K562 (cell line): ENCODE measurements around the gene BIRC5. TPM values are rescaled to one million over a fixed set of nuclear protein-coding genes. Genes with fewer than 3 reads are reported as not detected.

Experiments used
- ELF1 ChIP-seq: fragments of 200-800 bp; sonication (Bioruptor generic); IDR thresholded peaks from 2 replicates; pipeline ENCODE4 v1.6.1; 2016; ENCODE audit warnings: missing genetic modification characterization, missing compliant biosample characterization
- HMG20B ChIP-seq: fragments of 250-450 bp; sonication (Bioruptor Pico); IDR thresholded peaks from 2 replicates; pipeline ENCODE4 v1.5.0; 2021; ENCODE audit warnings: mild to moderate bottlenecking
- HOXB6 ChIP-seq: fragments of 250-450 bp; sonication (Bioruptor Pico); IDR thresholded peaks from 2 replicates; pipeline ENCODE4 v1.5.1; 2022; ENCODE audit warnings: mild to moderate bottlenecking, borderline replicate concordance
- MCM7 ChIP-seq, 2 experiments: fragments of 450-650 bp; IDR thresholded peaks; 2 replicates each; pipeline ENCODE4 v1.6.1; 2016 to 2018
- NELFE ChIP-seq: IDR thresholded peaks from 2 replicates; pipeline ENCODE4 v1.6.1; 2011; ENCODE audit warnings: mild to moderate bottlenecking; ENCODE audit not compliant: insufficient read depth, insufficient read length
- NR2F6 ChIP-seq: fragments of 450-650 bp; formaldehyde crosslinking; IDR thresholded peaks from 2 replicates; pipeline ENCODE4 v1.4.0; 2020; ENCODE audit warnings: mild to moderate bottlenecking
- polyA plus RNA-seq, 8 experiments: library from polyadenylated mRNA; depleted of rRNA in 4 of 8; stranded (reverse) in 5 of 8; unstranded in 3 of 8; fragments of >200 nt; fragmentation: Nextera tagmentation in 2 of 8; fragmentation: Illumina TruSeq in 1 of 8; extraction: Ambion mirVana in 2 of 8; extraction: Trizol in 1 of 8; gene quantifications; 2 replicates each; pipeline versions ENCODE4 v1.2.1 to v1.2.3, GENCODE V29; 2011 to 2014; ENCODE audit warnings: inconsistent platforms in 1 of 8, missing spikeins in 1 of 8
- total RNA-seq, 7 experiments: library from RNA; depleted of rRNA in 6 of 7; stranded (reverse); fragments of >200 nt in 6 of 7; fragmentation: Illumina TruSeq in 2 of 7; extraction: Trizol in 2 of 7; gene quantifications; 2 replicates each; pipeline versions ENCODE4 v1.2.1 to v1.2.3, GENCODE V29; 2011 to 2021; ENCODE audit warnings: low replicate concordance in 1 of 7
- TF ChIP-seq, protein P1 (sequence below): sonication (generic); formaldehyde crosslinking; IDR thresholded peaks from 2 replicates; pipeline ENCODE4 v1.8.1; 2023; ENCODE audit warnings: mild to moderate bottlenecking, missing genetic modification reagents

BIRC5 gene
- total and polyA plus RNA-seq, 9 of the 15 experiments (the other 6 are each of a cell fraction or from before 2014, with no cell fraction given) = 64.4 to 140 (median 101) TPM

DNA sequence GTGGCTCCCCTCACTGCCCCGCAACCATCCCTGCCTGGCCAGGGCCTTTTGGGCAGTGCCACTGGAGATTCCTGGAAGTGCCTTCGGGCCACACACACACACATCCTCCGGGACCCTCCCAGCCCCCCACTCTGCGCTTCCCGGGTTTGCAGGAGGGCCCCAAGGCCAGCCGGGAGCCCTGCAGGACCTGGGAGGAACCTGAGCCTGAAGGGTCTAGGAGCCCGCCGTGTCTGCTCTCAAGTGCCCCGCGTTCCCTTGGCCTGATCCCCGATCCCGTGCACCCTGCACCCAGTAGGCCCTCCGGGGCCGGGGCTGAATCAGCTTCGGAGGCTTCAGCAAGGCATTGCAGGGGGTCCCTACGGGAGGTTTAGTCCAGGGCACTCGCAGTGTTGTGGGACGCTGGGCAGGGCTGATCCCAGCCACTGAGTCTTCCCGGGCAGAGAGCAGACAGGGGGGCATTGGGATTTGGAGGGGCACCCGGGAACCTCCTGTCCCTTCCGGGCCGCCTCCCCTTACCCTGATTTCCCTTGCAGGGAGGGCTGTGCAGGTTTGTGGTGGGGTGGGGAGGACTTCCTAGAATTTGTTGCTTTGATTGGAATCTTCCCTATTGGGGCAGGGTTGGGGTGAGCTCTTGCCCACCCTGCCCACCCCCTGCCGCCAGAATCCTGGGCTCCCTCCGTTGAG lies 54.3 kb downstream of the BIRC5 start (continued):
- TF ChIP-seq, protein P1, sequence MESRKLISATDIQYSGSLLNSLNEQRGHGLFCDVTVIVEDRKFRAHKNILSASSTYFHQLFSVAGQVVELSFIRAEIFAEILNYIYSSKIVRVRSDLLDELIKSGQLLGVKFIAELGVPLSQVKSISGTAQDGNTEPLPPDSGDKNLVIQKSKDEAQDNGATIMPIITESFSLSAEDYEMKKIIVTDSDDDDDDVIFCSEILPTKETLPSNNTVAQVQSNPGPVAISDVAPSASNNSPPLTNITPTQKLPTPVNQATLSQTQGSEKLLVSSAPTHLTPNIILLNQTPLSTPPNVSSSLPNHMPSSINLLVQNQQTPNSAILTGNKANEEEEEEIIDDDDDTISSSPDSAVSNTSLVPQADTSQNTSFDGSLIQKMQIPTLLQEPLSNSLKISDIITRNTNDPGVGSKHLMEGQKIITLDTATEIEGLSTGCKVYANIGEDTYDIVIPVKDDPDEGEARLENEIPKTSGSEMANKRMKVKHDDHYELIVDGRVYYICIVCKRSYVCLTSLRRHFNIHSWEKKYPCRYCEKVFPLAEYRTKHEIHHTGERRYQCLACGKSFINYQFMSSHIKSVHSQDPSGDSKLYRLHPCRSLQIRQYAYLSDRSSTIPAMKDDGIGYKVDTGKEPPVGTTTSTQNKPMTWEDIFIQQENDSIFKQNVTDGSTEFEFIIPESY (CRISPR knock-in tag) = no peak
- no peak for TF ChIP-seq HMG20B (CRISPR knock-in tag)
- TF ChIP-seq NELFE = no peak
- no peak for TF ChIP-seq NR2F6 (CRISPR knock-in tag)
- TF ChIP-seq MCM7 (IDR thresholded peaks at IDR 0.05) = no peak
- TF ChIP-seq ELF1 = no peak
- TF ChIP-seq HOXB6 (CRISPR knock-in tag) = no peak
